GM12878 (cell line): ENCODE measurements around the gene ENO2. TPM values are rescaled to one million over a fixed set of nuclear protein-coding genes. Genes with fewer than 3 reads are reported as not detected.

ENCODE experiments used
- CBFB ChIP-seq: IDR thresholded peaks from 2 replicates; pipeline ENCODE4 v1.6.1; 2016; ENCODE audit warnings: antibody characterized with exemption, low read depth
- CEBPB ChIP-seq, 2 experiments: fragments of 150-350 bp in 1 of 2; IDR thresholded peaks; 2 replicates each; pipeline ENCODE4 v1.6.1; 2012 to 2014; ENCODE audit warnings: low read depth in 2 of 2, low read length in 2 of 2, borderline replicate concordance in 1 of 2, inconsistent platforms in 1 of 2
- ELK1 ChIP-seq: IDR thresholded peaks from 2 replicates; pipeline ENCODE4 v1.6.1; 2012; ENCODE audit warnings: low read depth, low read length, improper control_type of control experiment
- EP300 ChIP-seq, 2 experiments: fragments of 150-350 bp in 1 of 2; IDR thresholded peaks; 2 replicates each; pipeline ENCODE4 v1.6.1; 2011 to 2012; ENCODE audit warnings: low read depth in 2 of 2, low read length in 2 of 2, borderline replicate concordance in 1 of 2, improper control_type of control experiment in 1 of 2, inconsistent platforms in 1 of 2; ENCODE audit not compliant: control insufficient read depth in 1 of 2
- IKZF2 ChIP-seq, 2 experiments: fragments of 450-650 bp; IDR thresholded peaks; 2 replicates each; pipeline ENCODE4 v1.6.1; 2017; ENCODE audit warnings: mild to moderate bottlenecking in 2 of 2, moderate library complexity in 2 of 2
- IRF5 ChIP-seq: fragments of 450-650 bp; IDR thresholded peaks from 2 replicates; pipeline ENCODE4 v1.6.1; 2017; ENCODE audit warnings: borderline replicate concordance
- JUNB ChIP-seq: IDR thresholded peaks from 2 replicates; pipeline ENCODE4 v1.6.1; 2016; ENCODE audit warnings: antibody characterized with exemption, mild to moderate bottlenecking
- KLF5 ChIP-seq: fragments of 450-650 bp; IDR thresholded peaks from 2 replicates; pipeline ENCODE4 v1.6.1; 2014; ENCODE audit warnings: mild to moderate bottlenecking; ENCODE audit not compliant: partially characterized antibody
- MEF2B ChIP-seq: fragments of 450-650 bp; IDR thresholded peaks from 2 replicates; pipeline ENCODE4 v1.6.1; 2018; ENCODE audit warnings: mild to moderate bottlenecking, moderate library complexity; ENCODE audit not compliant: partially characterized antibody, poor library complexity, severe bottlenecking
- PAX5 ChIP-seq: IDR thresholded peaks from 2 replicates; pipeline ENCODE4 v1.6.1; 2011; ENCODE audit warnings: low read depth, low read length, borderline replicate concordance
- POLR2A ChIP-seq: IDR thresholded peaks from 2 replicates; pipeline ENCODE4 v1.6.1; 2011; ENCODE audit warnings: low read depth, mild to moderate bottlenecking, low read length
- POLR2AphosphoS5 ChIP-seq: IDR thresholded peaks from 2 replicates; pipeline ENCODE4 v1.6.1; 2011; ENCODE audit warnings: mild to moderate bottlenecking, low read length, inconsistent platforms
- RCOR1 ChIP-seq: conservative IDR thresholded peaks from 2 replicates; pipeline ENCODE4 v1.6.1; 2012; ENCODE audit warnings: low read depth, low read length, improper control_type of control experiment
- SMC3 ChIP-seq: IDR thresholded peaks from 2 replicates; pipeline ENCODE4 v1.6.1; 2011; ENCODE audit warnings: low read length, improper control_type of control experiment, borderline replicate concordance
- STAT3 ChIP-seq: IDR thresholded peaks from 2 replicates; pipeline ENCODE4 v1.6.1; 2011; ENCODE audit warnings: low read depth, low read length, improper control_type of control experiment
- TAF1 ChIP-seq: IDR thresholded peaks from 2 replicates; pipeline ENCODE4 v1.6.1; 2011; ENCODE audit warnings: mild to moderate bottlenecking, low read depth, low read length, borderline replicate concordance
- TBL1XR1 ChIP-seq: IDR thresholded peaks from 2 replicates; pipeline ENCODE4 v1.6.1; 2012; ENCODE audit warnings: low read depth, low read length, improper control_type of control experiment
- TCF3 ChIP-seq: IDR thresholded peaks from 2 replicates; pipeline ENCODE4 v1.6.1; 2012; ENCODE audit warnings: low read depth, mild to moderate bottlenecking, low read length, borderline replicate concordance; ENCODE audit not compliant: insufficient read depth
- polyA plus RNA-seq, 11 experiments: library from polyadenylated mRNA; depleted of rRNA in 4 of 11; unstranded in 6 of 11; stranded (reverse) in 5 of 11; fragments of >200 nt; fragmentation: Nextera tagmentation in 4 of 11; fragmentation: Illumina TruSeq in 1 of 11; extraction: Ambion mirVana in 4 of 11; extraction: Trizol in 1 of 11; gene quantifications; 1 replicate in 1 of 11; 2 replicates in 10 of 11; pipeline versions ENCODE4 v1.2.1 to v1.2.3, GENCODE V29; 2011 to 2016; ENCODE audit warnings: inconsistent platforms in 2 of 11, missing spikeins in 2 of 11, low read depth in 1 of 11
- total RNA-seq, 4 experiments: library from RNA; depleted of rRNA in 3 of 4; stranded (reverse); fragments of >200 nt in 3 of 4; fragmentation: Illumina TruSeq in 1 of 4; extraction: Trizol in 1 of 4; gene quantifications; 2 replicates each; pipeline versions ENCODE4 v1.2.1 to v1.2.3, GENCODE V29; 2013 to 2021
- TF ChIP-seq, protein P1 (sequence below): fragments of 450-650 bp; IDR thresholded peaks from 2 replicates; pipeline ENCODE4 v1.6.1; 2017; ENCODE audit warnings: mild to moderate bottlenecking
- TF ChIP-seq, protein P2 (sequence below): fragments of 150-350 bp; IDR thresholded peaks from 2 replicates; pipeline ENCODE4 v1.6.1; 2016; ENCODE audit warnings: low read depth, low read length
- TF ChIP-seq, protein P3 (sequence below): IDR thresholded peaks from 2 replicates; pipeline ENCODE4 v1.6.1; 2012; ENCODE audit warnings: low read depth, low read length, improper control_type of control experiment

ENO2 gene
- total and polyA plus RNA-seq, 10 of the 15 experiments (the other 5 are each of a cell fraction or from before 2014, with no cell fraction given) = 24.8 to 196 (median 43.1) TPM

DNA sequence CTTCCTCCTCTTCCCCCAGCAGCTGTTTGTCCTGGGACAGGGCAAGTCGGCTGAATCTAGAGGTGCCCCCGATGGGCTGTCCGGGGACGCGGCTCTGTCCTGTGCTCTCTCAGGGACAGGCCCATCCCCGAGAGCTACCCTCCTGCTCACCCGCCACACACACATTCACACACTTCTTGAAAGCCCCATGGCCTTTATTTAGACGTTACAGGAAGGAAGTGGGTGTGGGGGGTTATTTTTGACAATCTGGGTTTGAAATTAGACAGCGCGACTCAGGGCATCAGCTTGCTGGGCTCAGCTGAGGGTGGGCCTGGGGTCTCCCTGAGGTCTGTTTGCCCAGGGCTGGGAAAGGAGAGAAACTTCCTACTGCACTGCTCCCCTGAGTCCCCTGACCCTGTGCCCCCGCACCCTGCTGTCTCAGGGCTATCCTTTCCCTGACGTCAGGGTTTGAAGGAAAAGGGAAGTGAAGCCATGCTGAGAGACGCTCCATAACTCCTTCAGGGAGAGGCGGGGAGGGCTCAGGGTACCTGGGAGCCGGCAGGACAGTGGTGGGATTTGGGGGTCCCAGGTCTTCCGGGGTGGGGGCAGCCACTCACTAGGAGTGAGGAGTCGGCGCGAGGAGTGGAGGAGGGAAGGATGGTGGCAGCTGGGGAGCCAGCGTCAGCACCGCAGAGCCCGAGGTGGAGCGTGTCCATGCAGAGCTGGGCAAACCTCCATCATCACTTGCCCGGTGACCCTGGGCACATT, 44.9 kb downstream of the ENO2 start (continued):
- TF ChIP-seq, protein P1, sequence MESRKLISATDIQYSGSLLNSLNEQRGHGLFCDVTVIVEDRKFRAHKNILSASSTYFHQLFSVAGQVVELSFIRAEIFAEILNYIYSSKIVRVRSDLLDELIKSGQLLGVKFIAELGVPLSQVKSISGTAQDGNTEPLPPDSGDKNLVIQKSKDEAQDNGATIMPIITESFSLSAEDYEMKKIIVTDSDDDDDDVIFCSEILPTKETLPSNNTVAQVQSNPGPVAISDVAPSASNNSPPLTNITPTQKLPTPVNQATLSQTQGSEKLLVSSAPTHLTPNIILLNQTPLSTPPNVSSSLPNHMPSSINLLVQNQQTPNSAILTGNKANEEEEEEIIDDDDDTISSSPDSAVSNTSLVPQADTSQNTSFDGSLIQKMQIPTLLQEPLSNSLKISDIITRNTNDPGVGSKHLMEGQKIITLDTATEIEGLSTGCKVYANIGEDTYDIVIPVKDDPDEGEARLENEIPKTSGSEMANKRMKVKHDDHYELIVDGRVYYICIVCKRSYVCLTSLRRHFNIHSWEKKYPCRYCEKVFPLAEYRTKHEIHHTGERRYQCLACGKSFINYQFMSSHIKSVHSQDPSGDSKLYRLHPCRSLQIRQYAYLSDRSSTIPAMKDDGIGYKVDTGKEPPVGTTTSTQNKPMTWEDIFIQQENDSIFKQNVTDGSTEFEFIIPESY = no peak
- TF ChIP-seq EP300 (IDR thresholded peaks at IDR 0.05; ENCODE audit: borderline replicate concordance in 1 of 2, control insufficient read depth in 1 of 2, low read depth in 2 of 2, low read length in 2 of 2) = peak; percentile 73 to 80; a peak in 3 of 4 replicates
- peak; percentile 99 for TF ChIP-seq MEF2B
- TF ChIP-seq, protein P2, sequence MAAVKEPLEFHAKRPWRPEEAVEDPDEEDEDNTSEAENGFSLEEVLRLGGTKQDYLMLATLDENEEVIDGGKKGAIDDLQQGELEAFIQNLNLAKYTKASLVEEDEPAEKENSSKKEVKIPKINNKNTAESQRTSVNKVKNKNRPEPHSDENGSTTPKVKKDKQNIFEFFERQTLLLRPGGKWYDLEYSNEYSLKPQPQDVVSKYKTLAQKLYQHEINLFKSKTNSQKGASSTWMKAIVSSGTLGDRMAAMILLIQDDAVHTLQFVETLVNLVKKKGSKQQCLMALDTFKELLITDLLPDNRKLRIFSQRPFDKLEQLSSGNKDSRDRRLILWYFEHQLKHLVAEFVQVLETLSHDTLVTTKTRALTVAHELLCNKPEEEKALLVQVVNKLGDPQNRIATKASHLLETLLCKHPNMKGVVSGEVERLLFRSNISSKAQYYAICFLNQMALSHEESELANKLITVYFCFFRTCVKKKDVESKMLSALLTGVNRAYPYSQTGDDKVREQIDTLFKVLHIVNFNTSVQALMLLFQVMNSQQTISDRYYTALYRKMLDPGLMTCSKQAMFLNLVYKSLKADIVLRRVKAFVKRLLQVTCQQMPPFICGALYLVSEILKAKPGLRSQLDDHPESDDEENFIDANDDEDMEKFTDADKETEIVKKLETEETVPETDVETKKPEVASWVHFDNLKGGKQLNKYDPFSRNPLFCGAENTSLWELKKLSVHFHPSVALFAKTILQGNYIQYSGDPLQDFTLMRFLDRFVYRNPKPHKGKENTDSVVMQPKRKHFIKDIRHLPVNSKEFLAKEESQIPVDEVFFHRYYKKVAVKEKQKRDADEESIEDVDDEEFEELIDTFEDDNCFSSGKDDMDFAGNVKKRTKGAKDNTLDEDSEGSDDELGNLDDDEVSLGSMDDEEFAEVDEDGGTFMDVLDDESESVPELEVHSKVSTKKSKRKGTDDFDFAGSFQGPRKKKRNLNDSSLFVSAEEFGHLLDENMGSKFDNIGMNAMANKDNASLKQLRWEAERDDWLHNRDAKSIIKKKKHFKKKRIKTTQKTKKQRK = no peak
- TF ChIP-seq TCF3 = peak; percentile 42; the same call in 1 of the 2 replicates
- TF ChIP-seq JUNB = peak; percentile 72
- TF ChIP-seq SMC3 = no peak; the same call in 1 of the 2 replicates
- no peak for TF ChIP-seq POLR2A
- TF ChIP-seq STAT3 = no peak
- TF ChIP-seq IKZF2 (IDR thresholded peaks at IDR 0.05) = peak; percentile 99
- TF ChIP-seq, protein P3, sequence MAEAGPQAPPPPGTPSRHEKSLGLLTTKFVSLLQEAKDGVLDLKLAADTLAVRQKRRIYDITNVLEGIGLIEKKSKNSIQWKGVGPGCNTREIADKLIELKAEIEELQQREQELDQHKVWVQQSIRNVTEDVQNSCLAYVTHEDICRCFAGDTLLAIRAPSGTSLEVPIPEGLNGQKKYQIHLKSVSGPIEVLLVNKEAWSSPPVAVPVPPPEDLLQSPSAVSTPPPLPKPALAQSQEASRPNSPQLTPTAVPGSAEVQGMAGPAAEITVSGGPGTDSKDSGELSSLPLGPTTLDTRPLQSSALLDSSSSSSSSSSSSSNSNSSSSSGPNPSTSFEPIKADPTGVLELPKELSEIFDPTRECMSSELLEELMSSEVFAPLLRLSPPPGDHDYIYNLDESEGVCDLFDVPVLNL = no peak
- no peak for TF ChIP-seq CEBPB (IDR thresholded peaks at IDR 0.05; ENCODE audit: borderline replicate concordance in 1 of 2, low read depth in 2 of 2, low read length in 2 of 2)
- 0 out of 2 replicates have a peak, but pooled peaks have one; percentile 63 for TF ChIP-seq RCOR1
- no peak for TF ChIP-seq IRF5
- peak; percentile 100 for TF ChIP-seq TBL1XR1
- peak; percentile 84 for TF ChIP-seq POLR2AphosphoS5
- TF ChIP-seq KLF5 = no peak
- peak; percentile 51; the same call in 1 of the 2 replicates for TF ChIP-seq TAF1
- TF ChIP-seq CBFB = peak; percentile 92
- TF ChIP-seq ELK1 = peak; percentile 59; the same call in 1 of the 2 replicates
- TF ChIP-seq PAX5 = peak; percentile 21; the same call in 1 of the 2 replicates
